SK-N-SH treated with all-trans-retinoic acid at 6 μM for 48 hours (cell line): ENCODE data around the gene ACIN1.

Experiments
- ARNTL ChIP-seq: fragments of 450-650 bp; formaldehyde crosslinking; IDR thresholded peaks from 2 replicates; pipeline ENCODE4 v1.5.0; 2020; ENCODE audit warnings: low read depth, mild to moderate bottlenecking, moderate library complexity, borderline replicate concordance
- CSDC2 ChIP-seq: fragments of 250-450 bp; sonication (Bioruptor Pico); IDR thresholded peaks from 2 replicates; pipeline ENCODE4 v1.5.0; 2020; ENCODE audit warnings: mild to moderate bottlenecking, moderate library complexity
- OSR1 ChIP-seq: fragments of 250-450 bp; sonication (Bioruptor Pico); IDR thresholded peaks from 2 replicates; pipeline ENCODE4 v1.8.0; 2022; ENCODE audit warnings: moderate library complexity, mild to moderate bottlenecking, inconsistent platforms
- ZFP3 ChIP-seq: fragments of 250-450 bp; sonication (Bioruptor Pico); IDR thresholded peaks from 2 replicates; pipeline ENCODE4 v1.5.0; 2020; ENCODE audit warnings: mild to moderate bottlenecking, moderate library complexity
- ZNF565 ChIP-seq: fragments of 450-650 bp; formaldehyde crosslinking; conservative IDR thresholded peaks from 2 replicates; pipeline ENCODE4 v1.5.0; 2020; ENCODE audit warnings: low read depth, mild to moderate bottlenecking, moderate library complexity
- TF ChIP-seq, protein P1 (sequence below): fragments of 250-450 bp; sonication (Bioruptor Pico); IDR thresholded peaks from 2 replicates; pipeline ENCODE4 v1.5.0; 2020; ENCODE audit warnings: mild to moderate bottlenecking, moderate library complexity
- TF ChIP-seq, protein P2 (sequence below): fragments of 250-450 bp; sonication (Bioruptor Pico); IDR thresholded peaks from 2 replicates; pipeline ENCODE4 v1.8.0; 2020; ENCODE audit warnings: mild to moderate bottlenecking, moderate library complexity, borderline replicate concordance

DNA sequence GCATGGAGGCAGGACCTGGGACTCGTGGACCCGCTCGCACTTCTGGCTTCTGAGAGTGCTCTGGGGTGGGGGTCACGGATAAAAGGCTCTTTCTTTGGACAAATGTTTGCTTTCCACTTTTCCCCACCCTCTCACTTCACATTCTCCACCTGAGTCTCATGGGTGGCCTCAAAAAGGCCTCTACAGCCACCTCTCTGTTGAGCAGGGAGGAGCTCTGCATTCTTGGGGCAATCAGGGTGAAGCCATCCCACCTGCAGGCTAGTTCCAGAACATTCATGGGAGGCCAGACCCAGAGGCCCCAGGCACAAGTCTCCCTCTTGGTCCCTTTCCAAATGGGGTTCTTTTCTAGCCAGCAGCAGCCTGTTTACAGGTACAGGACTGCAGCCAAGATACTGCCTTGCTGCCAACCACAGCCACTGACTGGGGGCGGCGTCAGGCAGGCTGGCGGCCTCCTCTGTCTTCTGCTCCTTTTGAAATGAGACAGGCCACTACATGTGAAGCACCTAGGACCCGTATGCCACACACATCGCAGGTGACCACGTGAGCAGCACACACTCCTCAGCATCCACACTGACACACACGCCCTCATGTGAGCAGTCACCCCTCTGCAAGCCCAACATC is 42.4 kb upstream of the ACIN1 start:
- no peak for TF ChIP-seq OSR1
- TF ChIP-seq ZFP3 (CRISPR knock-in tag), result no peak
- no peak for TF ChIP-seq ARNTL
- TF ChIP-seq, protein P1, sequence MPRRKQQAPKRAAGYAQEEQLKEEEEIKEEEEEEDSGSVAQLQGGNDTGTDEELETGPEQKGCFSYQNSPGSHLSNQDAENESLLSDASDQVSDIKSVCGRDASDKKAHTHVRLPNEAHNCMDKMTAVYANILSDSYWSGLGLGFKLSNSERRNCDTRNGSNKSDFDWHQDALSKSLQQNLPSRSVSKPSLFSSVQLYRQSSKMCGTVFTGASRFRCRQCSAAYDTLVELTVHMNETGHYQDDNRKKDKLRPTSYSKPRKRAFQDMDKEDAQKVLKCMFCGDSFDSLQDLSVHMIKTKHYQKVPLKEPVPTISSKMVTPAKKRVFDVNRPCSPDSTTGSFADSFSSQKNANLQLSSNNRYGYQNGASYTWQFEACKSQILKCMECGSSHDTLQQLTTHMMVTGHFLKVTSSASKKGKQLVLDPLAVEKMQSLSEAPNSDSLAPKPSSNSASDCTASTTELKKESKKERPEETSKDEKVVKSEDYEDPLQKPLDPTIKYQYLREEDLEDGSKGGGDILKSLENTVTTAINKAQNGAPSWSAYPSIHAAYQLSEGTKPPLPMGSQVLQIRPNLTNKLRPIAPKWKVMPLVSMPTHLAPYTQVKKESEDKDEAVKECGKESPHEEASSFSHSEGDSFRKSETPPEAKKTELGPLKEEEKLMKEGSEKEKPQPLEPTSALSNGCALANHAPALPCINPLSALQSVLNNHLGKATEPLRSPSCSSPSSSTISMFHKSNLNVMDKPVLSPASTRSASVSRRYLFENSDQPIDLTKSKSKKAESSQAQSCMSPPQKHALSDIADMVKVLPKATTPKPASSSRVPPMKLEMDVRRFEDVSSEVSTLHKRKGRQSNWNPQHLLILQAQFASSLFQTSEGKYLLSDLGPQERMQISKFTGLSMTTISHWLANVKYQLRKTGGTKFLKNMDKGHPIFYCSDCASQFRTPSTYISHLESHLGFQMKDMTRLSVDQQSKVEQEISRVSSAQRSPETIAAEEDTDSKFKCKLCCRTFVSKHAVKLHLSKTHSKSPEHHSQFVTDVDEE, result no peak
- TF ChIP-seq CSDC2 (CRISPR knock-in tag), result no peak
- no peak for TF ChIP-seq ZNF565 (CRISPR knock-in tag)
- TF ChIP-seq, protein P2, sequence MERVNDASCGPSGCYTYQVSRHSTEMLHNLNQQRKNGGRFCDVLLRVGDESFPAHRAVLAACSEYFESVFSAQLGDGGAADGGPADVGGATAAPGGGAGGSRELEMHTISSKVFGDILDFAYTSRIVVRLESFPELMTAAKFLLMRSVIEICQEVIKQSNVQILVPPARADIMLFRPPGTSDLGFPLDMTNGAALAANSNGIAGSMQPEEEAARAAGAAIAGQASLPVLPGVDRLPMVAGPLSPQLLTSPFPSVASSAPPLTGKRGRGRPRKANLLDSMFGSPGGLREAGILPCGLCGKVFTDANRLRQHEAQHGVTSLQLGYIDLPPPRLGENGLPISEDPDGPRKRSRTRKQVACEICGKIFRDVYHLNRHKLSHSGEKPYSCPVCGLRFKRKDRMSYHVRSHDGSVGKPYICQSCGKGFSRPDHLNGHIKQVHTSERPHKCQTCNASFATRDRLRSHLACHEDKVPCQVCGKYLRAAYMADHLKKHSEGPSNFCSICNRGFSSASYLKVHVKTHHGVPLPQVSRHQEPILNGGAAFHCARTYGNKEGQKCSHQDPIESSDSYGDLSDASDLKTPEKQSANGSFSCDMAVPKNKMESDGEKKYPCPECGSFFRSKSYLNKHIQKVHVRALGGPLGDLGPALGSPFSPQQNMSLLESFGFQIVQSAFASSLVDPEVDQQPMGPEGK (CRISPR knock-in tag), result no peak
